ENCODE data around the gene SPN.
"Not testable (repeated sequence)": the region's sequence is repeated elsewhere in the genome, so short reads cannot be mapped to it uniquely, and the experiment has no call there.

- TF ChIP-seq FOXM1 (IDR thresholded peaks at IDR 0.05; ENCODE audit: low read depth); FOXM1 (CRISPR knock-in tag; IDR thresholded peaks at IDR 0.05; ENCODE audit: low read depth); PRPF4 (IDR thresholded peaks at IDR 0.05; ENCODE audit: insufficient read depth, low read depth, low read length, poor library complexity, severe bottlenecking); ZNF133 (CRISPR knock-in tag; IDR thresholded peaks at IDR 0.05); CTCF (IDR thresholded peaks at IDR 0.05 in 2 of 3, conservative IDR thresholded peaks at IDR 0.05 in 1 of 3; ENCODE audit: insufficient read depth in 2 of 3, low read depth in 1 of 3, low read length in 3 of 3); POLR2AphosphoS2 (IDR thresholded peaks at IDR 0.05; ENCODE audit: low read length); NR4A1 (CRISPR knock-in tag; IDR thresholded peaks at IDR 0.05); NR4A1 (tag; IDR thresholded peaks at IDR 0.05): not testable (repeated sequence)
These were observed 34.3 kb upstream of the SPN start for GRCh38 chr16:29628707-29629106.
